ENCODE measurements around the gene GRK1.
"Not testable (repeated sequence)": the region's sequence is repeated elsewhere in the genome, so short reads cannot be mapped to it uniquely, and the experiment has no call there.

Gene GRK1

DNA sequence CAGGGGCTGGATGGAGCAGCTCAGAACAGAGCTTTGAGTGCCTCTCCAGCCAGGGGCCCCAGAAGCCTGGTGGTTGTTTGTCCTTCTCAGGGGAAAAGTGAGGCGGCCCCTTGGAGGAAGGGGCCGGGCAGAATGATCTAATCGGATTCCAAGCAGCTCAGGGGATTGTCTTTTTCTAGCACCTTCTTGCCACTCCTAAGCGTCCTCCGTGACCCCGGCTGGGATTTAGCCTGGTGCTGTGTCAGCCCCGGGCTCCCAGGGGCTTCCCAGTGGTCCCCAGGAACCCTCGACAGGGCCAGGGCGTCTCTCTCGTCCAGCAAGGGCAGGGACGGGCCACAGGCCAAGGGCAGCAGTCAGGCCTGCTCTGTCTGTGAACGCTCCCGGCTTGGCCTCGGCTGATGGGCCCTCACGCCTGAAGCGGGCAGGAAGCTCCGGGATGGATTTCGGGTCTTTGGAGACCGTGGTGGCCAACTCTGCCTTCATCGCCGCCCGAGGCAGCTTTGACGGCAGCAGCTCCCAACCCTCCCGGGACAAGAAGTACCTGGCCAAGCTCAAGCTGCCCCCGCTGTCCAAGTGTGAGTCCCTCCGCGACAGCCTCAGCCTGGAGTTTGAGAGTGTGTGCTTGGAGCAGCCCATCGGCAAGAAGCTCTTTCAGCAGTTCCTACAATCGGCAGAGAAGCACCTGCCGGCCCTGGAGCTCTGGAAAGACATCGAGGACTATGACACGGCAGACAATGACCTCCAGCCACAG lies at the start of gene GRK1:
Gene GRK1 (plus strand): TSS at position 269 of the 751 bp plus-strand sequence. CDS start 168 bp downstream, at position 437.
- H3K4me1 Mint-ChIP-seq = no peaks in the 10 kb centered on the region
- CTCF ChIA-PET = no interaction called here
- H3K36me3 Mint-ChIP-seq = no peaks in the 10 kb centered on the region
- H3K9me3 Mint-ChIP-seq = peaks cover 4% of the 10 kb centered on the region
- peaks cover 7% of the 10 kb centered on the region for H3K27me3 Mint-ChIP-seq
- H3K4me3 Mint-ChIP-seq = no peak within 1 kb of the TSS
- H3K27ac Mint-ChIP-seq = no peak within 1 kb of the TSS
- DNase-seq = peak; percentile 14

DNA sequence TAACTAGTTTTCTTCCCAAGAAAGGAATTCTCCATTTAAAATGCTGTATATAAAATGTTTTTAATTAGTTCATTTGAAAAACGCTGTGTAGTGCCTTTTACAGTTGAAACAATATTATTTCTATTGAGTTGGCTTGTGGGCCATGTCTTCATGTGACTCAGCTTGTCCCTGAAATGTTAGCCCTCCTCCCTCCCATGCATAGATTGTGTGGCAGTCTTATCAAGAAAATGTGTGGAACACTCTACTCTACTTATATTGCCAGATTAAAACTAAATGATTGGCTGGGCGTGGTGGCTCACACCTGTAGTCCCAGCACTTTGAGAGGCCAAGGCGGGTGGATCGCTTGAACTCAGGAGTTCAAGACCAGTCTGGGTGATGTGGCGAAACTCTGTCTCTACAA lies 49.1 kb upstream of the GRK1 start:
- DNase-seq = no peak
- Mint-ChIP-seq H3K4me1 (no peaks in the 10 kb centered on the region), H3K36me3 (peaks cover 13% of the 10 kb centered on the region), H3K9me3 (no peaks in the 10 kb centered on the region), H3K4me3 (no peak overlapping the region), H3K27ac (no peak overlapping the region), H3K27me3 (no peaks in the 10 kb centered on the region)
- CTCF ChIA-PET = no interaction called here

- no peaks in the 10 kb centered on the region for H3K4me1 Mint-ChIP-seq
- H3K9me3 Mint-ChIP-seq = no peaks in the 10 kb centered on the region
- no peak for DNase-seq
- no peaks in the 10 kb centered on the region for H3K27me3 Mint-ChIP-seq
- H3K27ac Mint-ChIP-seq = no peak overlapping the region
- H3K4me3 Mint-ChIP-seq = no peak overlapping the region
- CTCF ChIA-PET = no interaction called here
- peaks cover 16% of the 10 kb centered on the region for H3K36me3 Mint-ChIP-seq
Observed at GRCh38 chr13:113618455-113618854, 48.6 kb upstream of the GRK1 start.

DNA sequence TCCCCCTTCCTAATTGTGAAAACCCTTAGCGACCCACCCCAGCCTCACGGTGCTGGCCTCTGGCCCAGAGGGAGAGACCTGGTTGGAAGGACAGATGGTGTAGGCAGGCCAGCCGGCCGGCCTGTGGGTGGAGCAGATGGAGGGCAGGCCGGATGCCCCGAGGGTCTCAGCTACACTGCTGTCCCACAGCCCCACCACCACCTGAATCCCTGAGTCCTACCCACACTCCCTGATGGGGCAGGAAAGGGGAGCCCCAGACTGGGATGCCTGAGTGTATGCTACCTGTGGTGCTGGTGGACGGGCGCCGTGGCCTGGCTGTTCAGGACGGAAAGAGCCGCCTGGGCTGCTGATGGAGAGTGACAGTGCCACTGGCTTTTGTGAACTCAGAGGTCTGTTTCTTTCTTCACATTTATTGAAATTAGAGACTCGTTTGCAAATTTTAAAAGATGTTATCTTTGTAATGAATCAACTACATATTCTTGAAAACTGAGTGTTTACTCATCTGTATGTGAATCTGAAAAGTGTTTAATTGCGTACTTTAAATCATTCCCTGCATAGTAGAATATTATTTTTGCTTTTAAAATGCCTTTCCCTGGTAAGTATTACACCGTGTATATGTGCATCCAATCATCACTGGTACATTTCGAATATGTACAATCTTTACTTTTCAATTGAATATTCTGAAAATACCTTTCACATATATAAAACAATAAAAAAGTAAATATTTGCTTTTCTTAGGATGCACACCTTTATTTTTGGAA lies 46.8 kb upstream of the GRK1 start:
- CTCF ChIA-PET = no interaction called here
- Mint-ChIP-seq H3K36me3 (peaks cover 32% of the 10 kb centered on the region), H3K27ac (no peak overlapping the region), H3K4me3 (no peak overlapping the region), H3K27me3 (no peaks in the 10 kb centered on the region), H3K9me3 (no peaks in the 10 kb centered on the region), H3K4me1 (no peaks in the 10 kb centered on the region)
- DNase-seq = no peak

DNA sequence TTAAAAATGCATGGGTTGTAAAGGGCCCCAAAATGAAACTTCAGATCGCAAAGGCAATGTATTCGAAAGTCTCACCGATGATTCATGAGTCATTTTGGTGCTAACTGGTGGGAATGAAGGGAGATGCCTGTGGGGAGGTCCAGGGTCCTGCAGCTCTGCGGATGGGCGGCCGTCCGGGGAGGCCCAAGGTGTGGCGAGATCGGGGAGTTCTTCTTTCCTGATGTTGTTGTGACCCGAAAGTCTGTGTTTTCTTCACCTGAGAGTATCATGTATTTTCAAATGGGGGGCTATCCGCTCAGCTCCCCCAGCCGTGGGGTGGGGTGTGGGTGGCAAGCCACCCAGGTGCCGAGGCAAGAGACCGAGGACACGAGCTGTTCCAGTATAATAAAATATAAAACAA lies 46.0 kb upstream of the GRK1 start:
- Mint-ChIP-seq H3K36me3 (peaks cover 34% of the 10 kb centered on the region), H3K9me3 (no peaks in the 10 kb centered on the region), H3K27me3 (no peaks in the 10 kb centered on the region), H3K27ac (no peak overlapping the region), H3K4me3 (no peak overlapping the region), H3K4me1 (no peaks in the 10 kb centered on the region)
- CTCF ChIA-PET = interaction anchor here (1.4 kb wide), 1 partner anchor 8 kb away, joined by 3 read pairs; no protein-coding TSS in a partner anchor
- no peak for DNase-seq

DNA sequence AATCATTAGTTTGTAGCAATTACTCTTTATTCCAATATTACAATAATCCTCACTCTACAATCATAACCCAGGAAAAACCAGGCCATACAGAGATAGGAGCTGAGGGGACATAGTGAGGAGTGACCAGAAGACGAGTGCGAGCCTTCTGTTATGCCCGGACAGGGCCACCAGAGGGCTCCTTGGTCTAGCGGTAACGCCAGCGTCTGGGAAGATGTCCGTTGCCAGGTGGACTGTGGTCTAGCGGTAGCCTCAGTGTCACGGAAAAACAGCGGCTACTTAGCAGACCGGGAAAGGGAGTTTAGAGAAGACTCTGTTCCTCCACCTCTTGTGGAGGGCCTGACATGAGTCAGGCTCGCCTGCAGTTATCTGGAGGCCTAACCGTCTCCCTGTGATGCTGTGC lies 45.5 kb upstream of the GRK1 start:
- not testable (repeated sequence) for H3K9me3 Mint-ChIP-seq, H3K27ac Mint-ChIP-seq, H3K27me3 Mint-ChIP-seq, H3K4me3 Mint-ChIP-seq, H3K4me1 Mint-ChIP-seq, DNase-seq
- CTCF ChIA-PET = interaction anchor here (1.4 kb wide), 1 partner anchor 9 kb away, joined by 3 read pairs; no protein-coding TSS in a partner anchor
- peaks cover 36% of the 10 kb centered on the region for H3K36me3 Mint-ChIP-seq

GRCh38 chr13:113621986-113622550 lies 45.0 kb upstream of the GRK1 start:
- not testable (repeated sequence) for H3K27me3 Mint-ChIP-seq, DNase-seq, H3K4me1 Mint-ChIP-seq, H3K4me3 Mint-ChIP-seq, H3K27ac Mint-ChIP-seq, H3K9me3 Mint-ChIP-seq
- peaks cover 42% of the 10 kb centered on the region for H3K36me3 Mint-ChIP-seq
- CTCF ChIA-PET = interaction anchor here (1.4 kb wide), 1 partner anchor 9 kb away, joined by 3 read pairs; no protein-coding TSS in a partner anchor

- Mint-ChIP-seq H3K27ac (no peak overlapping the region), H3K27me3 (no peaks in the 10 kb centered on the region), H3K36me3 (peaks cover 45% of the 10 kb centered on the region), H3K9me3 (no peaks in the 10 kb centered on the region), H3K4me1 (no peaks in the 10 kb centered on the region), H3K4me3 (no peak overlapping the region)
- no peak for DNase-seq
- CTCF ChIA-PET = no interaction called here
Observed at GRCh38 chr13:113622791-113623490, 44.1 kb upstream of the GRK1 start.

DNA sequence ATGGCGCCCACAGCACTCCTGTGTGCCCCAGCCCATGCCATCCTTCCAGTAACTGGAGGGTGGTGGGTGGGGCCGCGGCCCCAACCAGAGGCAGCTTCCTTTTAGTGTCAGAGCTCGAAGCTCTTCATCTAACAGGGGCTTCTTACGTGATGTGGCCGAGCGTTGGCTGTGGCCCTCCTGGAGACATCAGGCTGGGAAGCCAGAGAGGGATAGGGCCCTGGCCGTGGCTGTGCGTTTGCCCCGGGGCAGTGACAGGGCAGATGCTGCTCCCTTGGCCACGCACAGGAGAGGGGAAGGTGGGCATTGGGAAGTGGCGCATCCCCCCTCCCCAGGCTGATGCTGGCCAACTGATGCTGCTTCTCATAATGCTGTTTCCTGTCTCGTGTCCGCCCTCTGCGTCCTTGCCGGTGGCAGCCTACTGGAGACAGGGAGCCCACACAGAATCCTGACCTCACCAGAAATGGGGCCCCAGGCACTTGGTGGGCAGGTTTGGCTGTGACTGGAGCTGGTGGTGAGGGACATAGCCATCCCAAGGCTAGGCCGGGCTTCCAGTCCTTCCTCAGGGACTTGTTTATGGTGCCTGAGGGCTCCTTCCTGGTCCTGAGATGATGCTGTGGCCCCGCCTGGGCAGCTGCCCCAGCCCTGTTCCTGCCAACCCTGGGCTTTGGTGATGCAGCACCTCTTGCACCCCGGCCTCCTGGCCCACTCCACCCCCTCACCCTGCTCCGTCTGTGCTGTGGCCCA lies 43.4 kb upstream of the GRK1 start:
- DNase-seq = no peak
- H3K27me3 Mint-ChIP-seq = no peaks in the 10 kb centered on the region
- H3K4me1 Mint-ChIP-seq = peaks cover 2% of the 10 kb centered on the region
- no peak overlapping the region for H3K4me3 Mint-ChIP-seq
- peaks cover 46% of the 10 kb centered on the region for H3K36me3 Mint-ChIP-seq
- H3K27ac Mint-ChIP-seq = no peak overlapping the region
- H3K9me3 Mint-ChIP-seq = no peaks in the 10 kb centered on the region
- CTCF ChIA-PET = no interaction called here

GRCh38 chr13:113624235-113624587 lies 42.8 kb upstream of the GRK1 start:
- Mint-ChIP-seq H3K9me3 (no peaks in the 10 kb centered on the region), H3K4me1 (peaks cover 2% of the 10 kb centered on the region), H3K4me3 (no peak overlapping the region), H3K36me3 (peaks cover 48% of the 10 kb centered on the region), H3K27me3 (no peaks in the 10 kb centered on the region), H3K27ac (no peak overlapping the region)
- CTCF ChIA-PET = no interaction called here
- no peak for DNase-seq

DNA sequence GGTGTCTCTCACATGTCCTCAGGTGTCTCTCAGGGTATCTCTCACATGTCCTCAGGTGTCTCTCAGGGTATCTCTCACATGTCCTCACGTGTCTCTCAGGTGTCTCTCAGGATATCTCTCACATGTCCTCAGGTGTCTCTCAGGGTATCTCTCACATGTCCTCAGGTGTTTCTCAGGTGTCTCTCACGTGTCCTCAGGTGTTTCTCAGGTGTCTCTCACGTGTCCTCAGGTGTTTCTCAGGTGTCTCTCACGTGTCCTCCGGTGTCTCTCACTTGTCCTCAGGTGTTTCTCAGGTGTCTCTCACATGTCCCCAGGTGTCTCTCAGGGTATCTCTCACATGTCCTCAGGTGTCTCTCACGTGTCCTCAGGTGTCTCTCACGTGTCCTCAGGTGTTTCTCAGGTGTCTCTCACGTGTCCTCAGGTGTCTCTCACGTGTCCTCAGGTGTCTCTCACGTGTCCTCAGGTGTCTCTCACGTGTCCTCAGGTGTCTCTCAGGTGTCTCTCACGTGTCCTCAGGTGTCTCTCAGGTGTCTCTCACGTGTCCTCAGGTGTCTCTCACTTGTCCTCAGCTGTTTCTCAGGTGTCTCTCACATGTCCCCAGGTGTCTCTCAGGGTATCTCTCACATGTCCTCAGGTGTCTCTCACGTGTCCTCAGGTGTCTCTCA lies 42.2 kb upstream of the GRK1 start:
- H3K9me3 Mint-ChIP-seq, H3K4me3 Mint-ChIP-seq, DNase-seq, CTCF ChIA-PET, H3K27ac Mint-ChIP-seq, H3K27me3 Mint-ChIP-seq, H3K4me1 Mint-ChIP-seq: not testable (repeated sequence)
- H3K36me3 Mint-ChIP-seq = peaks cover 48% of the 10 kb centered on the region

DNA sequence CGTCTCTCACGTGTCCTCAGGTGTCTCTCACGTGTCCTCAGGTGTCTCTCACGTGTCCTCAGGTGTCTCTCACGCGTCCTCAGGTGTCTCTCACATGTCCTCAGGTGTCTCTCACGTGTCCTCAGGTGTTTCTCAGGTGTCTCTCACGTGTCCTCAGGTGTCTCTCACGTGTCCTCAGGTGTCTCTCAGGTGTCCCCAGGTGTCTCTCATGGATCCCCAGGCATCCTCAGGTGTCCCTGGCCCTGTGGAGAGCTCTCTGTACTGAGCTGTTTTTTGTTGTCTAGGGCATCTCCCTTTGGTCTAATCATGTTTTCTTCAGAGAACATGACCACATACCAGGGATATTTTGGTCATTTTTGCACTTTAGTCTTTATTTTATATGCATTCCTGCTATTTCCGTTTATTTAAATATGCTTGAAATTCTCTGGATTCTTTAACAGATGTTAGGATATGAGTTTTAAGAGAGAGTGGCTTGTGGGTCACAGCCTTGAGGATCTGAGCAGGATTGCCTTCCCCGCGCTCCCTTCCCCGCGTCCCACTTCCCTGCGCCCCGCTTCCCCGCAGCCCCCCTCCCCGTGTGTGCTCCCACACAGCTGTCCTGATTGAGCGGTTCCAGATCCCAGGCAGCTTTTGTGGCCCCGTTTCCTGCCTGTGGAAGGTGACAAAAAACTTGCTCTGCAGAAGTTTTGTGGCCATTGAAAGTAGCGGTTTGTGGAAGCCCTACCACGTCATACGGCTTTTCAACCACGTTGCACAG lies 40.9 kb upstream of the GRK1 start:
- H3K4me1 Mint-ChIP-seq = peaks cover 2% of the 10 kb centered on the region
- DNase-seq = no peak
- peak overlapping the region; percentile 11 for H3K27ac Mint-ChIP-seq
- no peaks in the 10 kb centered on the region for H3K27me3 Mint-ChIP-seq
- no peak overlapping the region for H3K4me3 Mint-ChIP-seq
- no peaks in the 10 kb centered on the region for H3K9me3 Mint-ChIP-seq
- CTCF ChIA-PET = no interaction called here
- peaks cover 52% of the 10 kb centered on the region for H3K36me3 Mint-ChIP-seq

DNA sequence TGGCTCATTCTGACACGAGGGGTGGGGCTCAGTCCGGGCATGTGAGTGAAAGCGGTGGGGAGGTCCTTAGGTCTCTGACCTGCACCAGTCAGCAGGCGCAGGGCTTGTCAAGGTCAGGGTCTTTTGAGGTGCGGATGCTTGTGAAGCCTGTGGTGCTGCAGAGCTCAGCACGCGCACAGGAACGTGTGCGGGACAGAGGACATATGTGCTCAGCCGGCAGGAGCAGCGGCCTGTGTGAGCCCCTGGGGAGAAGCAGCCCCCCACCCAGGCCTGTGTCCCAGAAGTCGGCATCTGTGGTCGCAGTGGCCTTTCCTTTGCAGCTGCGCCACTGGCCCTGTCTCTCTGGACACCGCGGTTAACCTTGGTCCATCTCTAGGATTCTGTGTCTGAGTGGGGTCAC lies 39.9 kb upstream of the GRK1 start:
- DNase-seq = no peak
- H3K27me3 Mint-ChIP-seq = no peaks in the 10 kb centered on the region
- no peak overlapping the region for H3K27ac Mint-ChIP-seq

More for the DNA sequence above, 39.9 kb upstream of the GRK1 start:
- Mint-ChIP-seq H3K36me3 (peaks cover 60% of the 10 kb centered on the region), H3K4me3 (no peak overlapping the region), H3K9me3 (no peaks in the 10 kb centered on the region), H3K4me1 (peaks cover 2% of the 10 kb centered on the region)
- CTCF ChIA-PET = no interaction called here
